BLaER1 (cell line): ENCODE data around the gene MBP.

Source experiments
- H3K27ac ChIP-seq: shearing (Covaris generic); formaldehyde crosslinking; 2 replicates; pipeline ENCODE4 v1.8.1; 2022
- H3K27me3 ChIP-seq: shearing (Covaris generic); formaldehyde crosslinking; 2 replicates; pipeline ENCODE4 v1.8.1; 2022
- H3K36me3 ChIP-seq: shearing (Covaris generic); formaldehyde crosslinking; 2 replicates; pipeline ENCODE4 v1.8.1; 2022
- H3K4me1 ChIP-seq: shearing (Covaris generic); formaldehyde crosslinking; 2 replicates; pipeline ENCODE4 v1.8.1; 2022
- H3K4me2 ChIP-seq: shearing (Covaris generic); formaldehyde crosslinking; 2 replicates; pipeline ENCODE4 v1.8.1; 2022
- H3K4me3 ChIP-seq: shearing (Covaris generic); formaldehyde crosslinking; 2 replicates; pipeline ENCODE4 v1.8.1; 2022
- H3K9ac ChIP-seq: shearing (Covaris generic); formaldehyde crosslinking; 2 replicates; pipeline ENCODE4 v1.8.1; 2022
- H3K9me3 ChIP-seq: shearing (Covaris generic); formaldehyde crosslinking; 2 replicates; pipeline ENCODE4 v1.8.1; 2022
- H4K20me1 ChIP-seq: shearing (Covaris generic); formaldehyde crosslinking; 2 replicates; pipeline ENCODE4 v1.8.1; 2022
- Cebpa-rat ChIP-seq: shearing (Covaris generic); IDR thresholded peaks from 2 replicates; pipeline ENCODE4 v1.8.1; 2022

MBP gene

GRCh38 chr18:77143196-77143595 is 10.6 kb upstream of the MBP start:
- H3K27me3 ChIP-seq: no peaks in the 10 kb centered on the region
- H3K4me2 ChIP-seq: no peak overlapping the region
- H3K36me3 ChIP-seq: peaks cover 8% of the 10 kb centered on the region; the same call in 1 of the 2 replicates
- no peak overlapping the region for H3K27ac ChIP-seq
- H3K9ac ChIP-seq: no peak overlapping the region
- H3K4me3 ChIP-seq: peak overlapping the region; percentile 39; the same call in 1 of the 2 replicates
- H3K4me1 ChIP-seq: peaks cover 2% of the 10 kb centered on the region; the same call in 1 of the 2 replicates
- H4K20me1 ChIP-seq: no peaks in the 10 kb centered on the region
- peaks cover 49% of the 10 kb centered on the region for H3K9me3 ChIP-seq
- no peak for TF ChIP-seq Cebpa-rat

GRCh38 chr18:77141401-77142118 is 9.0 kb upstream of the MBP start:
- H3K27me3 ChIP-seq: no peaks in the 10 kb centered on the region
- H3K9ac ChIP-seq: no peak overlapping the region
- no peaks in the 10 kb centered on the region for H4K20me1 ChIP-seq
- no peak for TF ChIP-seq Cebpa-rat
- H3K36me3 ChIP-seq: peaks cover 8% of the 10 kb centered on the region; the same call in 1 of the 2 replicates
- no peak overlapping the region for H3K27ac ChIP-seq
- H3K4me2 ChIP-seq: no peak overlapping the region
- H3K4me3 ChIP-seq: no peak overlapping the region
- peaks cover 18% of the 10 kb centered on the region for H3K4me1 ChIP-seq
- peaks cover 49% of the 10 kb centered on the region for H3K9me3 ChIP-seq

GRCh38 chr18:77140439-77141109 is 8.0 kb upstream of the MBP start:
- no peak for TF ChIP-seq Cebpa-rat
- Histone ChIP-seq H3K9me3 (peaks cover 47% of the 10 kb centered on the region), H4K20me1 (no peaks in the 10 kb centered on the region), H3K4me1 (peaks cover 28% of the 10 kb centered on the region), H3K27me3 (no peaks in the 10 kb centered on the region), H3K4me3 (no peak overlapping the region), H3K4me2 (no peak overlapping the region), H3K36me3 (peaks cover 8% of the 10 kb centered on the region; the same call in 1 of the 2 replicates), H3K27ac (no peak overlapping the region), H3K9ac (no peak overlapping the region)

- H3K27me3 ChIP-seq: no peaks in the 10 kb centered on the region
- no peak overlapping the region for H3K4me2 ChIP-seq
- no peaks in the 10 kb centered on the region for H4K20me1 ChIP-seq
- H3K9ac ChIP-seq: no peak overlapping the region
- TF ChIP-seq Cebpa-rat: no peak
- peaks cover 33% of the 10 kb centered on the region for H3K4me1 ChIP-seq
- peaks cover 8% of the 10 kb centered on the region; the same call in 1 of the 2 replicates for H3K36me3 ChIP-seq
- no peak overlapping the region for H3K4me3 ChIP-seq
- H3K9me3 ChIP-seq: peaks cover 41% of the 10 kb centered on the region
- H3K27ac ChIP-seq: no peak overlapping the region
Measured at GRCh38 chr18:77140030-77140429, 7.4 kb upstream of the MBP start.

- H3K36me3 ChIP-seq: peaks cover 8% of the 10 kb centered on the region; the same call in 1 of the 2 replicates
- H3K4me2 ChIP-seq: no peak overlapping the region
- H4K20me1 ChIP-seq: no peaks in the 10 kb centered on the region
- no peaks in the 10 kb centered on the region for H3K27me3 ChIP-seq
- peaks cover 37% of the 10 kb centered on the region for H3K9me3 ChIP-seq
- H3K4me1 ChIP-seq: peaks cover 38% of the 10 kb centered on the region
- TF ChIP-seq Cebpa-rat: no peak
- no peak overlapping the region for H3K4me3 ChIP-seq
- H3K9ac ChIP-seq: no peak overlapping the region
- no peak overlapping the region for H3K27ac ChIP-seq
Measured at GRCh38 chr18:77139619-77140018, 7.0 kb upstream of the MBP start.

DNA sequence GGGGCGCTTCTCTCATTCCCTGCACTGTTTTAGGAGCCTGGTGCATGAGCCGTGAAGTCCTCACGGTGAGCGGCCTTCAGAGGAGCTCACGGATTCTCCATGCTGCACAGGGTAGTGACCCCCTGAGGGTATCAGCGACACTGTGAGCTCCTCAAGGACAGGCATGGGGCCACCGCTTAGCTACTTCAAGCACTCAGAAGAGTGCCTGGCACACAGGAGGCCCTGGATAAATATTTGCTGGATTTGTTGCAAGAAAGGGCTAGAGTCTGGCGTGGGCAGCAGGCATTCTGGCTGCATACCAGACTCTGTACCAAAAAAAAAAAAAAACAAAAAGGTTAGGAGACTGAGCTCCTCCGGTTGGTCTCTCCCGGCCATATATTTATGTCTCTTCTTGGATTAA is 5.7 kb upstream of the MBP start:
- no peak for TF ChIP-seq Cebpa-rat
- Histone ChIP-seq H4K20me1 (no peaks in the 10 kb centered on the region), H3K36me3 (peaks cover 4% of the 10 kb centered on the region; the same call in 1 of the 2 replicates), H3K4me1 (peaks cover 51% of the 10 kb centered on the region), H3K27me3 (no peaks in the 10 kb centered on the region), H3K4me2 (peak overlapping the region; percentile 39; the same call in 1 of the 2 replicates), H3K4me3 (no peak overlapping the region), H3K9ac (no peak overlapping the region), H3K27ac (0 out of 2 replicates have a peak overlapping the region, but pooled peaks have one; percentile 60), H3K9me3 (peaks cover 24% of the 10 kb centered on the region)

GRCh38 chr18:77137851-77138250 is 5.3 kb upstream of the MBP start:
- H3K4me2 ChIP-seq: peak overlapping the region; percentile 39
- H3K36me3 ChIP-seq: no peaks in the 10 kb centered on the region
- H3K27ac ChIP-seq: peak overlapping the region; percentile 60
- no peaks in the 10 kb centered on the region for H3K27me3 ChIP-seq
- no peaks in the 10 kb centered on the region for H4K20me1 ChIP-seq
- H3K4me3 ChIP-seq: no peak overlapping the region
- TF ChIP-seq Cebpa-rat: no peak
- H3K4me1 ChIP-seq: peaks cover 54% of the 10 kb centered on the region
- H3K9ac ChIP-seq: no peak overlapping the region
- H3K9me3 ChIP-seq: peaks cover 19% of the 10 kb centered on the region

DNA sequence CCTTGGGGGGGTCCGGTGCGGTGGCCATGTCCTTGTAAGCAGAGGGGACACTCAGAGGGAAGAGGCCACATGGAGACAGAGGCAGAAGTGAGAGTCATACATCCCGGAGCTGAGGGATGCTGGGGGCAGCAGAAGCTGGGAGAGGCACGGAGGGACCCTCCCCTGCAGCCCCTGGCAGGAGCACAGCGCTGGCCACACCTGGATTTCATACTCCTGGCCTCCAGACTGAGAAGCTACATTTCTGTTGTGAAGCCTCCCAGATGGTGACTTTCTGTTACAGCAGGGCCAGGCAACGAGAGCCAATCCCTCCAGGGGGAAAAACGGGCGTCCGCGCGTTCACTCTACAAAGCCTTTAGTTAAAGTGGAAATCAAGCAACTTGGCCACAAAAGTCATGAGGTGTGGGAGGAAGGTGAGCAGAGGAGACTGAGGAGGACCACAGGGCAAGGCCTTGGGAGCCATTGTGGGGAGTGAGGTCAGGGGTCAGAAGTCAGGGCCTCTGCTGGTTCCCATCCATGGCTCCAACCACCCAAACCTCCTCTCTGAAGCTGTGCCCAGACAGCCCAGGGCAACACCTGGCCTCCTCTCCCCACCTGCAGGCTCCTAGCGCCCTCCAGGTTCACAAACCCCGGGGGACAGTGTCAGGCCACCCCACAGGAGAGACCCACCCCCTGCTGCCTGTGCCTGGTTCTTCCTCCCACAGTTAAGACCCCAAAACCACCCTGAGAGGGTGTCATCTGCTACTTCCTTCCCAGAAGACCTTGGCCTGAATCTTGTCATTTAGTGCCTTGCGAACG is 4.5 kb upstream of the MBP start:
- peak overlapping the region; percentile 60 for H3K27ac ChIP-seq
- peak overlapping the region; percentile 39 for H3K4me2 ChIP-seq
- H3K27me3 ChIP-seq: no peaks in the 10 kb centered on the region
- no peak overlapping the region for H3K9ac ChIP-seq
- no peaks in the 10 kb centered on the region for H3K36me3 ChIP-seq
- no peak overlapping the region for H3K4me3 ChIP-seq
- TF ChIP-seq Cebpa-rat: no peak
- peaks cover 54% of the 10 kb centered on the region for H3K4me1 ChIP-seq
- H4K20me1 ChIP-seq: no peaks in the 10 kb centered on the region
- H3K9me3 ChIP-seq: peaks cover 12% of the 10 kb centered on the region

- no peak overlapping the region for H3K4me3 ChIP-seq
- peak overlapping the region; percentile 39; the same call in 1 of the 2 replicates for H3K4me2 ChIP-seq
- H3K27me3 ChIP-seq: no peaks in the 10 kb centered on the region
- H3K9ac ChIP-seq: no peak overlapping the region
- peak overlapping the region; percentile 60 for H3K27ac ChIP-seq
- H3K36me3 ChIP-seq: no peaks in the 10 kb centered on the region
- 0 out of 2 replicates have a peak, but pooled peaks cover 3% of the 10 kb centered on the region for H3K9me3 ChIP-seq
- TF ChIP-seq Cebpa-rat: no peak
- no peaks in the 10 kb centered on the region for H4K20me1 ChIP-seq
- peaks cover 54% of the 10 kb centered on the region for H3K4me1 ChIP-seq
Measured at GRCh38 chr18:77136076-77136718, 3.6 kb upstream of the MBP start.
